Cardiac muscle cell (in vitro differentiated cells and primary cell): Measurements from ENCODE around the gene F11R. TPM values are rescaled to one million over a fixed set of nuclear protein-coding genes. Genes with fewer than 3 reads are reported as not detected.
A peak's percentile ranks its signal among the peaks of the same experiment; 100 is the strongest.

ENCODE experiments used
- DNase-seq, 2 donors: peaks; one replicate each; pipeline versions ENCODE4 v3.0.0 to v3.0.0-alpha.2; 2010 to 2017; ENCODE audit warnings: low read depth in 1 of 2, low spot score in 1 of 2
- H3K27ac ChIP-seq: fragments of 200-600 bp; sonication (generic); 2 replicates; pipeline ENCODE4 v1.5.1; 2016
- H3K27me3 ChIP-seq: fragments of 200-600 bp; sonication (generic); 2 replicates; pipeline ENCODE4 v1.6.0; 2016; ENCODE audit warnings: control low read depth
- H3K36me3 ChIP-seq: fragments of 200-600 bp; sonication (generic); 2 replicates; pipeline ENCODE4 v1.5.1; 2016; ENCODE audit warnings: control low read depth
- H3K4me1 ChIP-seq: fragments of 200-600 bp; sonication (generic); 2 replicates; pipeline ENCODE4 v1.8.1; 2017; ENCODE audit warnings: low read depth, mild to moderate bottlenecking, mixed run types
- H3K4me3 ChIP-seq: fragments of 200-600 bp; sonication (generic); 2 replicates; pipeline ENCODE4 v1.5.1; 2016; ENCODE audit warnings: mild to moderate bottlenecking
- H3K9me3 ChIP-seq: fragments of 200-600 bp; sonication (generic); 2 replicates; pipeline ENCODE4 v1.5.1; 2017; ENCODE audit warnings: low read depth, mild to moderate bottlenecking, control low read depth
- CTCF ChIP-seq: IDR thresholded peaks from 2 replicates; pipeline ENCODE4 v1.5.1; 2012; ENCODE audit warnings: low read depth, mild to moderate bottlenecking, low read length
- polyA plus RNA-seq: library from polyadenylated mRNA; unstranded; fragments of >200 nt; fragmentation: Nextera tagmentation; extraction: Ambion mirVana; gene quantifications from 2 replicates; pipeline ENCODE4 v1.2.1, GENCODE V29; 2016
- total RNA-seq: library from RNA; depleted of rRNA; stranded (reverse); fragments of >200 nt; gene quantifications from 2 replicates; pipeline ENCODE4 v1.2.3, GENCODE V29; 2016

Gene F11R
- total and polyA plus RNA-seq, 2 experiments from 2014 or later = 90.1 to 93.7 TPM

DNA sequence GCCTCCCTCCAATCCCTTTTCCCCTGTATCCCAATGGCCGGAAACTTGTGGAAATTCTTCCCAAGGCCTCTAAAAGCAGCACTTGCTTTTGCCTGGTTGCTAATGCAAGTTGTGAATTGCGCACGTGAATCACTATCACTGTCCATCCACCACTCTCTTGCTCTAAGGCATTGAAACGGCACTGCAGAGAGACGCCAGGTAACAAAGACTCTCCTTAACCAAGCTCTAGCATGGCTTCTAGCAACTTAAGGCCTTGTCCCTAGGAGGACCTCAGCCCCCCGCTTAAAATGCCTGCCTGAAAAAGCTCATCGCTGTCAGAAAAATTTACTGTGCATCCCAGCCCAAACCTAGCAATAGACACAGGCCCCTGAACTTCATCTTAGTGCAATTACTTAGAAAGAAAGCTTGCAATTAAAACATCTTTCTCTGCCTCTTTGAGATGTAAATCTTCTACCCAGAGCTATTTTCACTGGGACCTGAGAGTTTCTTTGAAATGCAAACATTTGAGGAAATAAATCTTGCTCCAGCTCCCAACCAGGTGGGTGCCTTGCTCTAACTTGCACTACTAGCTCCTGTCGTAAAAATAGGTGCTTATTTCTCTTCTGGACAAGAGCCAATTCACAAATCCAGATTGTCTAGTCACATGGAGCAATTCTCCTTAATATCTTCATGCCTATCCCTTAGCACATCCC, 33.4 kb downstream of the F11R start:
- DNase-seq = no peak
- no peak overlapping the region for H3K4me3 ChIP-seq
- TF ChIP-seq CTCF = no peak
- H3K4me1 ChIP-seq = no peaks in the 10 kb centered on the region
- H3K36me3 ChIP-seq = no peaks in the 10 kb centered on the region
- no peaks in the 10 kb centered on the region for H3K9me3 ChIP-seq
- H3K27me3 ChIP-seq = peaks cover 6% of the 10 kb centered on the region
- no peak overlapping the region for H3K27ac ChIP-seq

- DNase-seq = no peak
- Histone ChIP-seq H3K9me3 (no peaks in the 10 kb centered on the region), H3K4me3 (no peak overlapping the region), H3K27ac (no peak overlapping the region), H3K4me1 (no peaks in the 10 kb centered on the region), H3K36me3 (no peaks in the 10 kb centered on the region), H3K27me3 (peaks cover 24% of the 10 kb centered on the region)
- TF ChIP-seq CTCF = no peak
Observed at GRCh38 chr1:160985723-160986122, 35.2 kb downstream of the F11R start.

GRCh38 chr1:160981584-160982411, 39.2 kb downstream of the F11R start:
- TF ChIP-seq CTCF = peak; percentile 4
- no peak for DNase-seq
- Histone ChIP-seq H3K9me3 (no peaks in the 10 kb centered on the region), H3K27me3 (peaks cover 31% of the 10 kb centered on the region), H3K27ac (no peak overlapping the region), H3K4me1 (no peaks in the 10 kb centered on the region), H3K36me3 (no peaks in the 10 kb centered on the region), H3K4me3 (peak overlapping the region; percentile 13)

DNA sequence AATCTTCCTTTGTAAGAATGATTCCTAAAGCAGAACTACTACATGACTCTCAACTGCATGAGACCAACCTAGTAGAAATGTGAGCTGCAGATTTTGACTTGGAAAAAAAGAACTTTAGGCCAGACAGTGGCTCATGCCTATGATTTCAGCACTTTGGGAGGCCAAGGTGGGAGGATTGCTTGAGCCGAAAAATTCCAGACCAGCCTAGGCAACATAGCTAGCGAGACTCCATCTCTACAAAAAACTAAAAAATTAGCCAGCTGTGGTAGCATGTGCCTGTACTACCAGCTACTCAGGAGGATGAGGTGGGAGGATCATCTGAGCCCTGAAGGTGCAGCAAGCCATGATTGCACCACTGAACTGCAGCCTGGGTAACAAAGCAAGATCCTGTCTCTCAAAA, 41.7 kb downstream of the F11R start:
- no peaks in the 10 kb centered on the region for H3K4me1 ChIP-seq
- H3K36me3 ChIP-seq = no peaks in the 10 kb centered on the region
- no peak overlapping the region for H3K27ac ChIP-seq
- no peak for DNase-seq
- no peak overlapping the region for H3K4me3 ChIP-seq
- H3K27me3 ChIP-seq = peaks cover 31% of the 10 kb centered on the region
- no peaks in the 10 kb centered on the region for H3K9me3 ChIP-seq
- TF ChIP-seq CTCF = no peak

GRCh38 chr1:160978510-160978927, 42.4 kb downstream of the F11R start:
- no peaks in the 10 kb centered on the region for H3K9me3 ChIP-seq
- no peak overlapping the region for H3K4me3 ChIP-seq
- H3K4me1 ChIP-seq = no peaks in the 10 kb centered on the region
- DNase-seq = peak in 1 of 2 donors; percentile 83
- TF ChIP-seq CTCF = no peak
- H3K36me3 ChIP-seq = no peaks in the 10 kb centered on the region
- no peak overlapping the region for H3K27ac ChIP-seq
- peaks cover 31% of the 10 kb centered on the region for H3K27me3 ChIP-seq
